HEK293T (cell line): ENCODE measurements around the gene R3HDM1.

Experiments
- CTCF ChIA-PET: fragments of 350-600 bp; formaldehyde crosslinking; extraction: SDS; loops from one replicate; lab custom pipeline; 2021; ENCODE audit warnings: antibody characterized with exemption, inconsistent platforms; lab: Yijun Ruan, JAX
- POLR2A ChIA-PET: fragments of 350-600 bp; formaldehyde crosslinking; extraction: SDS; loops from one replicate; lab custom pipeline; 2020; ENCODE audit warnings: antibody characterized with exemption, inconsistent platforms; lab: Yijun Ruan, JAX
- DNase-seq: peaks from one replicate; pipeline ENCODE4 v3.0.0; 2012; ENCODE audit warnings: mixed read lengths; ENCODE audit errors: extremely low spot score
- ARNT ChIP-seq: fragments of 450-650 bp; IDR thresholded peaks from 2 replicates; pipeline ENCODE4 v1.6.1; 2017; ENCODE audit warnings: mild to moderate bottlenecking
- BHLHE40 ChIP-seq: fragments of 450-650 bp; IDR thresholded peaks from 2 replicates; pipeline ENCODE4 v1.6.1; 2016; ENCODE audit warnings: mild to moderate bottlenecking, moderate library complexity, borderline replicate concordance
- CTBP1 ChIP-seq: fragments of 450-650 bp; IDR thresholded peaks from 2 replicates; pipeline ENCODE4 v1.6.1; 2016; ENCODE audit warnings: borderline replicate concordance
- ELF4 ChIP-seq: fragments of 450-650 bp; IDR thresholded peaks from 2 replicates; pipeline ENCODE4 v1.6.1; 2017; ENCODE audit warnings: antibody characterized with exemption
- FOXA1 ChIP-seq: fragments of 450-650 bp; IDR thresholded peaks from 2 replicates; pipeline ENCODE4 v1.6.1; 2016; ENCODE audit warnings: mild to moderate bottlenecking
- FOXK2 ChIP-seq: fragments of 450-650 bp; IDR thresholded peaks from 2 replicates; pipeline ENCODE4 v1.6.1; 2016; ENCODE audit warnings: mild to moderate bottlenecking
- FOXM1 ChIP-seq: fragments of 450-650 bp; IDR thresholded peaks from 2 replicates; pipeline ENCODE4 v1.6.1; 2017; ENCODE audit warnings: mild to moderate bottlenecking, borderline replicate concordance
- HDGF ChIP-seq: fragments of 450-650 bp; IDR thresholded peaks from 2 replicates; pipeline ENCODE4 v1.6.1; 2017; ENCODE audit warnings: antibody characterized with exemption, borderline replicate concordance
- L3MBTL2 ChIP-seq: fragments of 450-650 bp; conservative IDR thresholded peaks from 2 replicates; pipeline ENCODE4 v1.6.1; 2016; ENCODE audit warnings: mild to moderate bottlenecking
- LEF1 ChIP-seq: fragments of 450-650 bp; IDR thresholded peaks from 2 replicates; pipeline ENCODE4 v1.6.1; 2017; ENCODE audit warnings: mild to moderate bottlenecking, borderline replicate concordance
- NFRKB ChIP-seq: fragments of 450-650 bp; IDR thresholded peaks from 2 replicates; pipeline ENCODE4 v1.6.1; 2016; ENCODE audit warnings: mild to moderate bottlenecking, moderate library complexity
- PKNOX1 ChIP-seq: fragments of 450-650 bp; IDR thresholded peaks from 2 replicates; pipeline ENCODE4 v1.6.1; 2016
- SP1 ChIP-seq: fragments of 450-650 bp; IDR thresholded peaks from 2 replicates; pipeline ENCODE4 v1.6.1; 2017
- SUZ12 ChIP-seq: fragments of 450-650 bp; IDR thresholded peaks from 2 replicates; pipeline ENCODE4 v1.6.1; 2016; ENCODE audit warnings: mild to moderate bottlenecking
- TARDBP ChIP-seq: fragments of 450-650 bp; IDR thresholded peaks from 2 replicates; pipeline ENCODE4 v1.6.1; 2016
- ZNF384 ChIP-seq: fragments of 450-650 bp; IDR thresholded peaks from 2 replicates; pipeline ENCODE4 v1.6.1; 2016

The R3HDM1 gene

GRCh38 chr2:135745545-135745944 lies 214.3 kb downstream of the R3HDM1 start:
- CTCF ChIA-PET, result interaction anchor here (0.6 to 1.4 kb wide), 2 partner anchors 51 to 757 kb away, joined by 3 read pairs; no protein-coding TSS in a partner anchor
- TF ChIP-seq FOXA1 (no peak), HDGF (no peak), ZNF384 (no peak), CTBP1 (no peak), TARDBP (no peak), LEF1 (no peak), FOXM1 (no peak), FOXK2 (no peak), NFRKB (no peak)
- DNase-seq, result no peak
- POLR2A ChIA-PET, result no interaction called here

GRCh38 chr2:135755573-135755972 lies 224.3 kb downstream of the R3HDM1 start:
- no peak for DNase-seq
- TF ChIP-seq NFRKB (no peak), ELF4 (no peak), SP1 (no peak), ZNF384 (no peak), L3MBTL2 (no peak)
- ChIA-PET POLR2A (no interaction called here), CTCF (interaction anchor here (1.2 kb wide), 1 partner anchor 42 kb away, joined by 4 read pairs; no protein-coding TSS in a partner anchor)

- ChIA-PET CTCF (interaction anchor here (1.2 kb wide), 1 partner anchor 41 kb away, joined by 4 read pairs; no protein-coding TSS in a partner anchor), POLR2A (no interaction called here)
These were observed 225.4 kb downstream of the R3HDM1 start for GRCh38 chr2:135756692-135757091.

GRCh38 chr2:135762022-135762421 lies 230.7 kb downstream of the R3HDM1 start:
- POLR2A ChIA-PET, result interaction anchor here (1.3 kb wide), 1 partner anchor 21 kb away, joined by 4 read pairs; the partner anchor contains the start of gene UBXN4
- DNase-seq, result no peak
- CTCF ChIA-PET, result interaction anchor here (0.6 to 1.1 kb wide), 3 partner anchors 187 to 1875 kb away, joined by 3 to 5 read pairs (median 5); no protein-coding TSS in a partner anchor
- no peak for TF ChIP-seq ZNF384
- TF ChIP-seq FOXK2, result no peak
- TF ChIP-seq SP1, result no peak
- TF ChIP-seq FOXA1, result no peak
- TF ChIP-seq ELF4, result no peak
- TF ChIP-seq SUZ12, result no peak
- no peak for TF ChIP-seq L3MBTL2
- no peak for TF ChIP-seq CTBP1
- TF ChIP-seq PKNOX1, result no peak
- TF ChIP-seq NFRKB, result no peak
- no peak for TF ChIP-seq ARNT
- TF ChIP-seq TARDBP, result no peak
- no peak for TF ChIP-seq LEF1
- TF ChIP-seq HDGF, result no peak
- TF ChIP-seq FOXM1, result no peak
- TF ChIP-seq BHLHE40, result no peak

More at GRCh38 chr2:135756692-135757091, 225.4 kb downstream of the R3HDM1 start:
- TF ChIP-seq ARNT, result no peak
- no peak for TF ChIP-seq LEF1
- no peak for TF ChIP-seq TARDBP
- no peak for TF ChIP-seq PKNOX1
- TF ChIP-seq SUZ12, result no peak
- TF ChIP-seq ZNF384, result no peak
- no peak for TF ChIP-seq FOXK2
- no peak for TF ChIP-seq SP1
- no peak for TF ChIP-seq CTBP1
- TF ChIP-seq BHLHE40, result no peak
- no peak for TF ChIP-seq HDGF
- no peak for TF ChIP-seq L3MBTL2
- TF ChIP-seq NFRKB, result no peak
- no peak for TF ChIP-seq FOXA1
- TF ChIP-seq ELF4, result no peak
- DNase-seq, result no peak

GRCh38 chr2:135762530-135762929 lies 231.2 kb downstream of the R3HDM1 start:
- no peak for TF ChIP-seq SUZ12
- no peak for TF ChIP-seq HDGF
- no peak for TF ChIP-seq TARDBP
- TF ChIP-seq CTBP1, result no peak
- TF ChIP-seq BHLHE40, result no peak
- no peak for TF ChIP-seq FOXM1
- no peak for TF ChIP-seq ZNF384
- TF ChIP-seq SP1, result no peak
- POLR2A ChIA-PET, result interaction anchor here (1.3 kb wide), 1 partner anchor 21 kb away, joined by 4 read pairs; the partner anchor contains the start of gene UBXN4
- CTCF ChIA-PET, result interaction anchor here (0.6 to 1.1 kb wide), 2 partner anchors 774 to 1876 kb away, joined by 3 to 5 read pairs; no protein-coding TSS in a partner anchor
- no peak for DNase-seq

GRCh38 chr2:135768863-135769262 lies 237.6 kb downstream of the R3HDM1 start:
- DNase-seq, result no peak
- ChIA-PET POLR2A (no interaction called here), CTCF (no interaction called here)
- TF ChIP-seq LEF1 (no peak), HDGF (no peak), SUZ12 (no peak), FOXA1 (no peak), SP1 (no peak), TARDBP (no peak), ZNF384 (no peak), ARNT (no peak), BHLHE40 (no peak), PKNOX1 (no peak), FOXM1 (no peak), NFRKB (no peak), ELF4 (no peak), L3MBTL2 (no peak), FOXK2 (no peak), CTBP1 (no peak)
